GM19438 (cell line): ENCODE results near the gene ZCCHC12.

Experiments used
- ATAC-seq: cut with Tn5 transposase; IDR thresholded peaks from one replicate; pipeline ENCODE4 v1.9.1; 2021; ENCODE audit warnings: low read depth; ENCODE audit not compliant: unreplicated experiment

The ZCCHC12 gene

DNA sequence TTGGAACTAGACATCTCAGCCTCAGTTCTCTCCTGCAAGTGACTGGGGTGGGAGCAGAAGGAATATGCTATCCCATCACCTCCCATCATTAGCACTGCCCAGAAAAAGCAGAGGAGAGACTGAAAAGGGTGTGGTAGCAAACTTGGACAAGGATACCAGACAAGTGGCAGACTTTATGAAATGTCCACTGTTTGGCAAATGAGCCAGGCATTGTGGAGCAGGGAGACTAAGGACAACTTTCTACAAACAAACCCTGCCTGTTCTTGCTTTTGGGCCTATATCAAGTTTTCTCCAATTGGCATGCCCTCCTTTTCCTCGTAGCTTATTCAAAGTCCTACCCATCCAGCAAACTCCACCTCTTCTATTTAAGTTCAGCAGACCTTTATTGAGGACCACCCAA, 41.6 kb downstream of the ZCCHC12 start:
- ATAC-seq, result no peak

- ATAC-seq, result no peak
Observed at GRCh38 chrX:118867251-118867650, 43.6 kb downstream of the ZCCHC12 start.

GRCh38 chrX:118872102-118872566, 48.5 kb downstream of the ZCCHC12 start:
- ATAC-seq, result no peak
